Germinal center (tissue), 1 donor: ENCODE results near the gene FFAR3.
A peak's percentile ranks its signal among the peaks of the same experiment; 100 is the strongest.

Experiments used
- DNase-seq: peaks from one replicate; pipeline ENCODE4 v3.0.0; 2012; ENCODE audit warnings: mixed read lengths, low spot score

The FFAR3 gene, protein sequence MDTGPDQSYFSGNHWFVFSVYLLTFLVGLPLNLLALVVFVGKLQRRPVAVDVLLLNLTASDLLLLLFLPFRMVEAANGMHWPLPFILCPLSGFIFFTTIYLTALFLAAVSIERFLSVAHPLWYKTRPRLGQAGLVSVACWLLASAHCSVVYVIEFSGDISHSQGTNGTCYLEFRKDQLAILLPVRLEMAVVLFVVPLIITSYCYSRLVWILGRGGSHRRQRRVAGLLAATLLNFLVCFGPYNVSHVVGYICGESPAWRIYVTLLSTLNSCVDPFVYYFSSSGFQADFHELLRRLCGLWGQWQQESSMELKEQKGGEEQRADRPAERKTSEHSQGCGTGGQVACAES

GRCh38 chr19:35357867-35358573 is at the start of gene FFAR3:
FFAR3 (plus strand) TSS chr19:35358460; CDS start chr19:35358891, 431 bp downstream.
- DNase-seq = no peak

DNA sequence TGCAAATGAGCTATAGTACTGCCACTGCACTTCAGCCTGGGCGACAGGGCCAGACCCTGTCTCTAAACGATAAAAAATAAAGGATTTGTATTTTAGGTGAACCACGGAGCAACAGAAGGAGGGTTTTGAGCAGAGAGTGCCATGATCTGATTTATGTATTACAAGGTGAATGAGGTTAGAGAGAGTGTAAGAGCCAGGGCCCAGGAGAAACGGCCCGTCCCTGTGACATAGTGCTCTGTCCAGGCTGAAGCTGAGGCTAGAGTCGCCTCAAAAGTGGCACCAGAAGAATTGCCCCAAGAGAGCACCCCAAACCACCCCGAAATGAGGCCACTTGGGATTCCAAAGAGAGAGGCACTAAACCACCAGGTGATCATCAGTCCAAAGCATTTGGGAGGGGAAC is 49.4 kb upstream of the FFAR3 start:
- no peak for DNase-seq

DNA sequence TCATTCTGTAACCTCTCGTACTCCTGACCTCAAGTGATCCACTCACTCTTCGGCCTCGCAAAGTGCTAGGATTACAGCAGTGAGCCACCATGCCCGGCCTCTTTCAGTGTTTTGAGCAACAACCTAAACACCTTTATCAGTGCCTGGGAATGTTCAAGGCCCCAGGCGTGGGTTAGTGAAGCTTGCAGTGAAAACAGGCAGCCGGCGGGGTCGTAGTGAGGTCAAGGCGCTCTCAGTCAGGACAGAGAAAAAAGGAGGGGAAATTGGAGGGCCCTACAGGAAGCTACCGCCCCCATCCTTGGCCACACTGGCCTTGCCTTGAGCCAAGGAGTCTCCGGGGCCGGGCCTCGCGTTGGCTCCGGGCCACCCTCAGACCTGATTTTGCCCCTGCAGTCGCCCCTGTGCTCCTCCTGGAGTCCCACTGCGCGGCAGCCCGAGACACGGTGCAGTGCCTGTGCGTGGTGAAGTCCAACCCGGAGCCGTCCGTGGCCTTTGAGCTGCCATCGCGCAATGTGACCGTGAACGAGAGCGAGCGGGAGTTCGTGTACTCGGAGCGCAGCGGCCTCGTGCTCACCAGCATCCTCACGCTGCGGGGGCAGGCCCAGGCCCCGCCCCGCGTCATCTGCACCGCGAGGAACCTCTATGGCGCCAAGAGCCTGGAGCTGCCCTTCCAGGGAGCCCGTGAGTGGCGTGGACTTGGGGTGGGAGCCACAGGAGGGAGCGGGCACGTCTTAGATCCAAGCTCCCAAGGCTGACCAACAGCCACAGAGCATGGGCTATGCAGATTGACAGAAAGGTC is 48.6 kb upstream of the FFAR3 start:
- no peak for DNase-seq

DNA sequence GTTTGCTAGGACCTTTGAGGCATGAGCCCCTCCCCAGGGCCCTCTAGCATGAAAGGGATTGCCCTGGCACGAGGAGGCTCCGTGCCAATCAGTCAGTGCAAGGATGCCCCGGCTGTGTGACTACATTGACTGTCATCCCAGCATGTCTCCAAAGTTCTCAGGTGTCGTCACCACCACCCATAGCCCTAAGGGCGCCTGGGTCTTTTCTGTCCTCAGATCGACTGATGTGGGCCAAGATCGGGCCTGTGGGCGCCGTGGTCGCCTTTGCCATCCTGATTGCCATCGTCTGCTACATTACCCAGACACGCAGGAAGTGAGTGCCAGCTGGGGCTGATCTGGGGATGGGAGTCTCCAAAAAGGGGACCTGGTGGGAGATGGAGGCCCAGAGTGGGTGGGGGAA is 47.9 kb upstream of the FFAR3 start:
- no peak for DNase-seq

- DNase-seq = no peak
These were observed 47.3 kb upstream of the FFAR3 start for GRCh38 chr19:35310811-35311465.

- no peak for DNase-seq
These were observed 46.2 kb upstream of the FFAR3 start for GRCh38 chr19:35311901-35312665.

- no peak for DNase-seq
These were observed 44.7 kb upstream of the FFAR3 start for GRCh38 chr19:35313587-35313986.

DNA sequence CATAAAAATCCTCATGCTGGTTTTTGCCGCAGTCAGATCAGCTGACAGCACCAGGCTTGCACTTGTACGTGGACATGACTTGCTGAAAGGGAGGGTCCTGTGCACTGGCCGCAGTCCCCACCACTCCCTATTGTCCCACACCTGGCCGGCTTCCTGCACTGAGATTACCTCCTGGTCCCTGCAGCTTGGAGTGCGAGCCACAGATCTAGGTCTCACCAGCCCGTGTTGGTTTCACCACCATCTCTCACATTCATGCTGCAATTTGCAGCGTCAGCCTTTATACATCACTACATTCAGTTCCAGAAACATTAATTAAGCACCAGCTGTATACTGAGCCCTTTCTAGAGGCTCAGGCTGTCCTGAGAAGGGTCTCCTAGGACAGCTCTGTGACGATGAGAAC is 44.2 kb upstream of the FFAR3 start:
- no peak for DNase-seq

- DNase-seq = no peak
These were observed 43.3 kb upstream of the FFAR3 start for GRCh38 chr19:35314858-35315470.

- no peak for DNase-seq
These were observed 42.4 kb upstream of the FFAR3 start for GRCh38 chr19:35315883-35316282.

DNA sequence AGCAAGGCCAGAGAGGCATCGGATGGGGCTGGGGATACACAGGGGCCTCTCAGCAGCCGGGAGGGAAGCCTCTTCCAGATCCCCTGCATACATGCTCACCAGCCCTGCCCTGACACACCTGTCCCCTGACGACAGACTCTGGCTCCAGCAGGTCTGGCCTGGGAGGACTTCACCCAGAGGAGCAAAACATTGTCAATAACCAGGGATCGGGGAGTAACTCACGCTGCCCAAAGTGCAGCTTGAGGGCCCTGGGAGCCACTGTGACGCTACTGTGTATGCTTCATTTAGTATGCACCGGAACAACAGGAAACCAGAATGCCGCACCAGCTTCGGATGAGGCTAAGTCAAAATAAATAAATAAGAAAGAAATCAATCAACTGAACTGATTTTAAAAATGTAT is 41.7 kb upstream of the FFAR3 start:
- DNase-seq = no peak

DNA sequence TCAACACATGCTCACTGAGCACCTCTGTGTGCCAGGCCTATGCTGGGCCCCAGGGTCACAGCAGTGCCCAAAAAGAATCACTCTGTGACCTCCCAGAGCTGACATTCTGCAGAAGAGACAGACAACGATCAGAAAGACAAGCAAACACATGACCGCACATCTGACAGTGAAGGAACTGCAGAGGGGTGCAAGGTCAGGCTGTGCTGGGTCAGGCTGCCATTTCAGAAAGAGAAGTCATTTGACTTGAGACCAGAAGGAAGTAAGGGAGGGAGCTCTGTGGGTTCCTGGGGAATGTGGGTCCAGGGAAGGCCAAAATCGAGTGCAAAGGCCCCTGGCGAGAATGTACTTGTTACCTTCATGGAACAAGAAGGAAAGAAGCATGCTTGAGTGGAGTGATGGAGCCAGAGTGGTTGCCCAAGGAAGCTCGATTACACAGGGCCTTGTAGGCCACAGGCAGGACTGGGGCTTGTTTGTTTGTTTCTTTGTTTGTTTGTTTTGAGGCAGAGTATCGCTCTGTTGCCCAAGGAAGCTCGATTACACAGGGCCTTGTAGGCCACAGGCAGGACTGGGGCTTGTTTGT is 40.7 kb upstream of the FFAR3 start:
- no peak for DNase-seq

DNA sequence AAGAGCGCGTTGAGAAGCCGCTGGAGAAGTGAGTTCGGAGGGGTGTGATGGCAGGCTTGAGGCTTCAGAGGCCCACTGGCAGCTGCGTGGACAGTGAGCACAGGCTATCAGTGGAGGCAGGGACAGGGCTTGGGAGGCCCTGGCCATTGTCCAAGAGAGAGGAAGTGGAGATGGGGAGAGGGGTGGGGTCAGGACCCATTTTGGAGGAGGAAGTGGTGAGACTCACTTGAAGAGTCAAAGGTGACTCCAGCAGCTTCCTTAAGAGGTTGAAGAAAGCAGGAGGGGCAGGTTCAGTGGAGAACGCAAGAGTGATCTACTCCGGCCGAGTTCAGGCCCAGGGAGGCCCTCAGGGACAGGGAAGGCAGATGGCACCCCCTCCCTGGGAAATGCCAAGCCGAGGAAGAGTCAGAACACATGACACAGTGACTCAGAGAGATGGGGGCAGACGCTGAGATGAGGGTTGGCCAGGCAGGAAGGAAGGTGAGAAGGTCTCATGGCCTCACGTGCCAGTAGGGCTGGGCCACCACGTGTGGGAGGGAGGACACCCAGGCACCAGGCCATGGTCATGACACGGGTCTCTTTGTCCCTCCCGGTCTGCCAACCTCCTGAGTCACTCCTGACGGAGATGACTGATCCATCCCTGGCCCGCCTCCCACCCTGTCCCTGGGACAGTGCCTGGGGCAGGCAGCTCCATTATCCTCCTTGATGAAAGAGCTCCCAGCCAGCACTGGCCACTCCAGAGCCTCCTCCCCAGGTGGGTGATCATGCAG is 39.4 kb upstream of the FFAR3 start:
- no peak for DNase-seq

- no peak for DNase-seq
These were observed 38.1 kb upstream of the FFAR3 start for GRCh38 chr19:35320065-35320713.

DNA sequence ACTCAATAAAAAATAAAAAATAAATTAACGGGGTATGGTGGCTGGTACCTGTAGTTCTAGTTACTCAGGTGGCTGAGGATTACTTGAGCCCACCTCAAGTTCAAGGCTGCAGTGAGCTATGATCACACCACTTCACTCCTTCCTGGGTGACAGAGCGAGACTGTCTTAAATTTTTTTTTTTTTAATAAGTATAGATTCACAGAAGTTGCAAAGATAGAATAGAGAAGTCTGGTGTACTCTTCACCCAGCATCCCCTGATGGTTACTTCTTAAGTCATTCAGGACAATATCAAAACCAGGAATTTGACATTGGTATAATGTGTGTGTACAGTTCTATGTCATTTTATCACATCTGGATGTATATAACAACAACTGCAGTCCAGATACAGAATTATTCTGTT is 37.0 kb upstream of the FFAR3 start:
- DNase-seq = no peak

GRCh38 chr19:35322014-35322413 is 36.2 kb upstream of the FFAR3 start:
- DNase-seq = no peak

GRCh38 chr19:35327642-35328041 is 30.6 kb upstream of the FFAR3 start:
- no peak for DNase-seq

DNA sequence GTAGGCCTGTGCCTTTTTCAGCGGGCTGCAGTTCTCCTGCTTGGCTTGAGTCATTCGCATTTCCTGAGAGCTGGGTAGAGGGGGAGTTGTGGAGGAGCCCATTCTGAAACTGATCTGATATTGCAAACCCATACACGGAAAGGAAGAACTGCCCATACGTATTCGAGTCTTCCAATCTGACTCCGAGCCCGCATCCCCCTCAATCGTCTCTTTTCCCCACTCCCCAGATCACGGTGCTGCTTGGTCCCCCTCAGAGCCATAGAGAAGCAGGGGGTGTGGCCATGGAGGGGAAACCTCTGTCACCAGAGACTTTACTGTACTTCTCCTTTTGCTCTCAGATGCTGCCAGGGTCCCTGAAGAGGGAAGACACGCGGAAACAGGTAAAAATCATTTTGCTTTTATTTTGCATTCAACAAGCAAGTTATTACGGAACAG is 29.4 kb upstream of the FFAR3 start, which contains the start of gene CD22:
CD22 (plus strand) TSS at position 337 of the 435 bp plus-strand sequence. CDS start 2,854 bp downstream, outside the sequence.
- peak; percentile 82 for DNase-seq

GRCh38 chr19:35329323-35329722 is 28.9 kb upstream of the FFAR3 start:
- no peak for DNase-seq
